Measurements from ENCODE around the gene PAK4. TPM values are rescaled to one million over a fixed set of nuclear protein-coding genes. Genes with fewer than 3 reads are reported as not detected.
A peak's percentile ranks its signal among the peaks of the same experiment; 100 is the strongest.

The PAK4 gene
- polyA plus RNA-seq, 4 donors = 29.4 to 74.0 (median 49.6) TPM

GRCh38 chr19:39175564-39175963 is 50.0 kb downstream of the PAK4 start:
- DNase-seq (ENCODE audit: low read depth in 4 of 4, low spot score in 3 of 4) = no peak

GRCh38 chr19:39177110-39177699 is 51.6 kb downstream of the PAK4 start:
- DNase-seq (ENCODE audit: low read depth in 4 of 4, low spot score in 3 of 4) = no peak

- no peak for DNase-seq (ENCODE audit: low read depth in 4 of 4, low spot score in 3 of 4)
These were observed 52.1 kb downstream of the PAK4 start for GRCh38 chr19:39177736-39178135.

- no peak for DNase-seq (ENCODE audit: low read depth in 4 of 4, low spot score in 3 of 4)
These were observed 52.9 kb downstream of the PAK4 start for GRCh38 chr19:39178296-39179006.

GRCh38 chr19:39179754-39180153 is 54.2 kb downstream of the PAK4 start:
- no peak for DNase-seq (ENCODE audit: low read depth in 4 of 4, low spot score in 3 of 4)

- DNase-seq (ENCODE audit: low read depth in 4 of 4, low spot score in 3 of 4) = no peak
These were observed 55.2 kb downstream of the PAK4 start for GRCh38 chr19:39180749-39181148.

- no peak for DNase-seq (ENCODE audit: low read depth in 4 of 4, low spot score in 3 of 4)
These were observed 56.1 kb downstream of the PAK4 start for GRCh38 chr19:39181500-39182173.

- no peak for DNase-seq (ENCODE audit: low read depth in 4 of 4, low spot score in 3 of 4)
These were observed 56.6 kb downstream of the PAK4 start for GRCh38 chr19:39182174-39182505.

- no peak for DNase-seq (ENCODE audit: low read depth in 4 of 4, low spot score in 3 of 4)
These were observed 57.5 kb downstream of the PAK4 start for GRCh38 chr19:39183104-39183503.

- no peak for DNase-seq (ENCODE audit: low read depth in 4 of 4, low spot score in 3 of 4)
These were observed 60.8 kb downstream of the PAK4 start for GRCh38 chr19:39186391-39186790.

- DNase-seq (ENCODE audit: low read depth in 4 of 4, low spot score in 3 of 4) = no peak
These were observed 62.0 kb downstream of the PAK4 start for GRCh38 chr19:39187552-39187943.

- no peak for DNase-seq (ENCODE audit: low read depth in 4 of 4, low spot score in 3 of 4)
These were observed 63.4 kb downstream of the PAK4 start for GRCh38 chr19:39188960-39189359.

- no peak for DNase-seq (ENCODE audit: low read depth in 4 of 4, low spot score in 3 of 4)
These were observed 65.2 kb downstream of the PAK4 start for GRCh38 chr19:39190768-39191167.

- DNase-seq (ENCODE audit: low read depth in 4 of 4, low spot score in 3 of 4) = no peak
These were observed 67.3 kb downstream of the PAK4 start for GRCh38 chr19:39192846-39193245.

- no peak for DNase-seq (ENCODE audit: low read depth in 4 of 4, low spot score in 3 of 4)
These were observed 68.2 kb downstream of the PAK4 start for GRCh38 chr19:39193803-39194202.

GRCh38 chr19:39194832-39195542 is 69.4 kb downstream of the PAK4 start:
- no peak for DNase-seq (ENCODE audit: low read depth in 4 of 4, low spot score in 3 of 4)

GRCh38 chr19:39195755-39196154 is 70.2 kb downstream of the PAK4 start:
- DNase-seq (ENCODE audit: low read depth in 4 of 4, low spot score in 3 of 4) = no peak

- no peak for DNase-seq (ENCODE audit: low read depth in 4 of 4, low spot score in 3 of 4)
These were observed 70.7 kb downstream of the PAK4 start for GRCh38 chr19:39196320-39196719.

- no peak for DNase-seq (ENCODE audit: low read depth in 4 of 4, low spot score in 3 of 4)
These were observed 71.4 kb downstream of the PAK4 start, which contains the start of gene NCCRP1 for GRCh38 chr19:39196860-39197562. Gene NCCRP1 (plus strand): TSS chr19:39196964. CDS start chr19:39196983, 19 bp downstream.

- DNase-seq (ENCODE audit: low read depth in 4 of 4, low spot score in 3 of 4) = no peak
These were observed 72.2 kb downstream of the PAK4 start for GRCh38 chr19:39197808-39198207.

GRCh38 chr19:39199025-39199424 is 73.4 kb downstream of the PAK4 start:
- DNase-seq (ENCODE audit: low read depth in 4 of 4, low spot score in 3 of 4) = peak in 3 of 4 donors; percentile 41 to 72 (median 57)

Measured in left renal pelvis (tissue), 4 donors.